H1 (cell line): Measurements from ENCODE around the gene NLRP3. TPM values are rescaled to one million over a fixed set of nuclear protein-coding genes. Genes with fewer than 3 reads are reported as not detected.

Experiments
- JUND ChIP-seq: IDR thresholded peaks from 2 replicates; pipeline ENCODE4 v1.6.1; 2011; ENCODE audit warnings: mild to moderate bottlenecking, improper control_type of control experiment, low read length
- KDM1A ChIP-seq: fragments of 200-600, 300-600 bp; sonication (generic); IDR thresholded peaks from 2 replicates; pipeline ENCODE4 v1.7.1; 2016; ENCODE audit warnings: mild to moderate bottlenecking, low read length, borderline replicate concordance
- PHF8 ChIP-seq: fragments of 200-600 bp; sonication (generic); conservative IDR thresholded peaks from 2 replicates; pipeline ENCODE4 v1.7.1; 2012; ENCODE audit warnings: low read depth, mild to moderate bottlenecking, inconsistent platforms, low read length, moderate library complexity
- POLR2A ChIP-seq, 2 experiments: IDR thresholded peaks; 1 replicate in 1 of 2; 2 replicates in 1 of 2; pipeline ENCODE4 v1.6.1; 2011; ENCODE audit warnings: low read depth in 2 of 2, low read length in 2 of 2, mild to moderate bottlenecking in 2 of 2; ENCODE audit errors: control extremely low read depth in 1 of 2
- POLR2AphosphoS5 ChIP-seq: IDR thresholded peaks from 2 replicates; pipeline ENCODE4 v1.6.1; 2011; ENCODE audit warnings: low read depth, low read length
- polyA plus RNA-seq, 7 experiments: library from polyadenylated mRNA; depleted of rRNA in 3 of 7; stranded (reverse) in 5 of 7; unstranded in 2 of 7; fragments of >200 nt in 5 of 7; fragments of 200-250 nt in 2 of 7; gene quantifications; 1 replicate in 5 of 7; 2 replicates in 1 of 7; 4 replicates in 1 of 7; pipeline versions ENCODE4 v1.2.1 to v1.2.3, GENCODE V29; 2011 to 2013; ENCODE audit warnings: missing spikeins in 2 of 7, mixed read lengths in 2 of 7
- total RNA-seq: library from RNA; stranded (reverse); fragmentation: NEBNext Ultra II Directional; extraction: Animal tissue kit (Norgen Biotek cat#: 25700); gene quantifications from 2 replicates; pipeline ENCODE4 v1.2.1, GENCODE V29; 2021
- TF ChIP-seq, protein P1 (sequence below): fragments of 300-600 bp; sonication (generic); IDR thresholded peaks from 2 replicates; pipeline ENCODE4 v1.7.1; 2012; ENCODE audit warnings: low read length, moderate library complexity, mild to moderate bottlenecking, inconsistent platforms; ENCODE audit not compliant: insufficient replicate concordance
- TF ChIP-seq, protein P2 (sequence below), 3 experiments: IDR thresholded peaks; 1 replicate in 2 of 3; 2 replicates in 1 of 3; pipeline versions ENCODE4 v1.5.1 to v1.6.1; 2011; ENCODE audit warnings: low read length in 3 of 3, mild to moderate bottlenecking in 3 of 3, inconsistent platforms in 2 of 3, low read depth in 1 of 3, moderate library complexity in 1 of 3; ENCODE audit not compliant: insufficient read depth in 1 of 3; ENCODE audit errors: control extremely low read depth in 1 of 3

NLRP3 gene
- total and polyA plus RNA-seq, 2 of the 8 experiments (the other 6 are each of a cell fraction or from before 2014, with no cell fraction given), result 0.05 to 0.19 TPM

DNA sequence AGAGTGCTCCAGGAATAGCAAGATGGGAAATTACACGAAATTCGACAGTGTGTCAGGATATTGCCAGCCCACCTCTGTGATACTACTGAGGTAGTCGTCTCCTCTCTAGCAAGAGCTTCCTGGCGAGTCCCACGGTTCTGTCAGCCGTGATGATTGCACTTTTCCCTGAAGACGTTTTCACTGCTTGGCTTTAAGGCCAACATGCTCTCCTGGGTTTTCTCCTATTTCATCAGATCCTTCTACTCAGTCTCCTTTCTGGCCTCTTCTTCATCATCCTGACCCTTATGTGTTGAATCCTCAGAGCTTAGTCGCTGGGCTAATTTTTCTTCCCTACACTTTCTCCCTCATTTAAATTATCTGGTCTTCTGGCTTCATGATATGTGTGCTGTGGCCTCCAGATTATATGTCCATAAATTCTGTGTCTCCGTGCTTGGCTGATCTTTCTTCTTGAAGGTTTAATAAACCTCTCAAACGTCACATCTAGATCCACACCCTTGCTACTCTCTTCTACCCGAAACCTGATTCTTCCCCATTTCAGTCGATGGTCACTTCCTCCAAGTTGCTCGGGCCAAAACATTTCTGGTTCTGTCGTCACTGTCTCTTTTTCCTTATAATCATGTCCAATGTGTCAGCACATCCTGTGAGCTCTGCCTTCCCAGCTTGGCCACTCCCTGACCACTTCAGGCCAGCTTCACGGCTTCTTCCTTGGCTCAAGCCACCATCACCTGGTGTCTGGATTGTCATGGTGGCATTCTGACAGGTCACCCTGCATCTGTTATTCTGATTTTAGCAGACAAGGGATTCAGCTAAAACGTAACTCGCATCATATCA lies 29.8 kb downstream of the NLRP3 start (continued):
- TF ChIP-seq, protein P1, sequence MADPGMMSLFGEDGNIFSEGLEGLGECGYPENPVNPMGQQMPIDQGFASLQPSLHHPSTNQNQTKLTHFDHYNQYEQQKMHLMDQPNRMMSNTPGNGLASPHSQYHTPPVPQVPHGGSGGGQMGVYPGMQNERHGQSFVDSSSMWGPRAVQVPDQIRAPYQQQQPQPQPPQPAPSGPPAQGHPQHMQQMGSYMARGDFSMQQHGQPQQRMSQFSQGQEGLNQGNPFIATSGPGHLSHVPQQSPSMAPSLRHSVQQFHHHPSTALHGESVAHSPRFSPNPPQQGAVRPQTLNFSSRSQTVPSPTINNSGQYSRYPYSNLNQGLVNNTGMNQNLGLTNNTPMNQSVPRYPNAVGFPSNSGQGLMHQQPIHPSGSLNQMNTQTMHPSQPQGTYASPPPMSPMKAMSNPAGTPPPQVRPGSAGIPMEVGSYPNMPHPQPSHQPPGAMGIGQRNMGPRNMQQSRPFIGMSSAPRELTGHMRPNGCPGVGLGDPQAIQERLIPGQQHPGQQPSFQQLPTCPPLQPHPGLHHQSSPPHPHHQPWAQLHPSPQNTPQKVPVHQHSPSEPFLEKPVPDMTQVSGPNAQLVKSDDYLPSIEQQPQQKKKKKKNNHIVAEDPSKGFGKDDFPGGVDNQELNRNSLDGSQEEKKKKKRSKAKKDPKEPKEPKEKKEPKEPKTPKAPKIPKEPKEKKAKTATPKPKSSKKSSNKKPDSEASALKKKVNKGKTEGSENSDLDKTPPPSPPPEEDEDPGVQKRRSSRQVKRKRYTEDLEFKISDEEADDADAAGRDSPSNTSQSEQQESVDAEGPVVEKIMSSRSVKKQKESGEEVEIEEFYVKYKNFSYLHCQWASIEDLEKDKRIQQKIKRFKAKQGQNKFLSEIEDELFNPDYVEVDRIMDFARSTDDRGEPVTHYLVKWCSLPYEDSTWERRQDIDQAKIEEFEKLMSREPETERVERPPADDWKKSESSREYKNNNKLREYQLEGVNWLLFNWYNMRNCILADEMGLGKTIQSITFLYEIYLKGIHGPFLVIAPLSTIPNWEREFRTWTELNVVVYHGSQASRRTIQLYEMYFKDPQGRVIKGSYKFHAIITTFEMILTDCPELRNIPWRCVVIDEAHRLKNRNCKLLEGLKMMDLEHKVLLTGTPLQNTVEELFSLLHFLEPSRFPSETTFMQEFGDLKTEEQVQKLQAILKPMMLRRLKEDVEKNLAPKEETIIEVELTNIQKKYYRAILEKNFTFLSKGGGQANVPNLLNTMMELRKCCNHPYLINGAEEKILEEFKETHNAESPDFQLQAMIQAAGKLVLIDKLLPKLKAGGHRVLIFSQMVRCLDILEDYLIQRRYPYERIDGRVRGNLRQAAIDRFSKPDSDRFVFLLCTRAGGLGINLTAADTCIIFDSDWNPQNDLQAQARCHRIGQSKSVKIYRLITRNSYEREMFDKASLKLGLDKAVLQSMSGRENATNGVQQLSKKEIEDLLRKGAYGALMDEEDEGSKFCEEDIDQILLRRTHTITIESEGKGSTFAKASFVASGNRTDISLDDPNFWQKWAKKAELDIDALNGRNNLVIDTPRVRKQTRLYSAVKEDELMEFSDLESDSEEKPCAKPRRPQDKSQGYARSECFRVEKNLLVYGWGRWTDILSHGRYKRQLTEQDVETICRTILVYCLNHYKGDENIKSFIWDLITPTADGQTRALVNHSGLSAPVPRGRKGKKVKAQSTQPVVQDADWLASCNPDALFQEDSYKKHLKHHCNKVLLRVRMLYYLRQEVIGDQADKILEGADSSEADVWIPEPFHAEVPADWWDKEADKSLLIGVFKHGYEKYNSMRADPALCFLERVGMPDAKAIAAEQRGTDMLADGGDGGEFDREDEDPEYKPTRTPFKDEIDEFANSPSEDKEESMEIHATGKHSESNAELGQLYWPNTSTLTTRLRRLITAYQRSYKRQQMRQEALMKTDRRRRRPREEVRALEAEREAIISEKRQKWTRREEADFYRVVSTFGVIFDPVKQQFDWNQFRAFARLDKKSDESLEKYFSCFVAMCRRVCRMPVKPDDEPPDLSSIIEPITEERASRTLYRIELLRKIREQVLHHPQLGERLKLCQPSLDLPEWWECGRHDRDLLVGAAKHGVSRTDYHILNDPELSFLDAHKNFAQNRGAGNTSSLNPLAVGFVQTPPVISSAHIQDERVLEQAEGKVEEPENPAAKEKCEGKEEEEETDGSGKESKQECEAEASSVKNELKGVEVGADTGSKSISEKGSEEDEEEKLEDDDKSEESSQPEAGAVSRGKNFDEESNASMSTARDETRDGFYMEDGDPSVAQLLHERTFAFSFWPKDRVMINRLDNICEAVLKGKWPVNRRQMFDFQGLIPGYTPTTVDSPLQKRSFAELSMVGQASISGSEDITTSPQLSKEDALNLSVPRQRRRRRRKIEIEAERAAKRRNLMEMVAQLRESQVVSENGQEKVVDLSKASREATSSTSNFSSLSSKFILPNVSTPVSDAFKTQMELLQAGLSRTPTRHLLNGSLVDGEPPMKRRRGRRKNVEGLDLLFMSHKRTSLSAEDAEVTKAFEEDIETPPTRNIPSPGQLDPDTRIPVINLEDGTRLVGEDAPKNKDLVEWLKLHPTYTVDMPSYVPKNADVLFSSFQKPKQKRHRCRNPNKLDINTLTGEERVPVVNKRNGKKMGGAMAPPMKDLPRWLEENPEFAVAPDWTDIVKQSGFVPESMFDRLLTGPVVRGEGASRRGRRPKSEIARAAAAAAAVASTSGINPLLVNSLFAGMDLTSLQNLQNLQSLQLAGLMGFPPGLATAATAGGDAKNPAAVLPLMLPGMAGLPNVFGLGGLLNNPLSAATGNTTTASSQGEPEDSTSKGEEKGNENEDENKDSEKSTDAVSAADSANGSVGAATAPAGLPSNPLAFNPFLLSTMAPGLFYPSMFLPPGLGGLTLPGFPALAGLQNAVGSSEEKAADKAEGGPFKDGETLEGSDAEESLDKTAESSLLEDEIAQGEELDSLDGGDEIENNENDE, result no peak
- TF ChIP-seq, protein P2, sequence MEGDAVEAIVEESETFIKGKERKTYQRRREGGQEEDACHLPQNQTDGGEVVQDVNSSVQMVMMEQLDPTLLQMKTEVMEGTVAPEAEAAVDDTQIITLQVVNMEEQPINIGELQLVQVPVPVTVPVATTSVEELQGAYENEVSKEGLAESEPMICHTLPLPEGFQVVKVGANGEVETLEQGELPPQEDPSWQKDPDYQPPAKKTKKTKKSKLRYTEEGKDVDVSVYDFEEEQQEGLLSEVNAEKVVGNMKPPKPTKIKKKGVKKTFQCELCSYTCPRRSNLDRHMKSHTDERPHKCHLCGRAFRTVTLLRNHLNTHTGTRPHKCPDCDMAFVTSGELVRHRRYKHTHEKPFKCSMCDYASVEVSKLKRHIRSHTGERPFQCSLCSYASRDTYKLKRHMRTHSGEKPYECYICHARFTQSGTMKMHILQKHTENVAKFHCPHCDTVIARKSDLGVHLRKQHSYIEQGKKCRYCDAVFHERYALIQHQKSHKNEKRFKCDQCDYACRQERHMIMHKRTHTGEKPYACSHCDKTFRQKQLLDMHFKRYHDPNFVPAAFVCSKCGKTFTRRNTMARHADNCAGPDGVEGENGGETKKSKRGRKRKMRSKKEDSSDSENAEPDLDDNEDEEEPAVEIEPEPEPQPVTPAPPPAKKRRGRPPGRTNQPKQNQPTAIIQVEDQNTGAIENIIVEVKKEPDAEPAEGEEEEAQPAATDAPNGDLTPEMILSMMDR (IDR thresholded peaks at IDR 0.05; ENCODE audit: control extremely low read depth in 1 of 3, insufficient read depth in 1 of 3, low read depth in 1 of 3, low read length in 3 of 3), result no peak
- no peak for TF ChIP-seq POLR2AphosphoS5
- TF ChIP-seq PHF8, result no peak
- TF ChIP-seq JUND, result no peak
- TF ChIP-seq KDM1A, result no peak
- no peak for TF ChIP-seq POLR2A (IDR thresholded peaks at IDR 0.05; ENCODE audit: control extremely low read depth in 1 of 2, low read depth in 2 of 2, low read length in 2 of 2)
